Smooth muscle cell (in vitro differentiated cells): Measurements from ENCODE around the gene MALSU1. TPM values are rescaled to one million over a fixed set of nuclear protein-coding genes. Genes with fewer than 3 reads are reported as not detected.

Source experiments
- DNase-seq: peaks from one replicate; lab custom pipeline; 2025; ENCODE audit not compliant: unreplicated experiment; lab: John Stamatoyannopoulos, UW
- H2AFZ ChIP-seq: fragments of 200-600 bp; sonication (generic); 2 replicates; pipeline ENCODE4 v1.6.0; 2016; ENCODE audit warnings: antibody characterized with exemption, low read depth, mild to moderate bottlenecking
- H3F3A ChIP-seq: fragments of 200-600 bp; sonication (generic); 2 replicates; pipeline ENCODE4 v1.6.0; 2017; ENCODE audit warnings: antibody characterized with exemption, low read depth
- H3K27ac ChIP-seq: fragments of 200-600 bp; sonication (generic); 2 replicates; pipeline ENCODE4 v1.5.1; 2016; ENCODE audit warnings: low read depth, mild to moderate bottlenecking
- H3K27me3 ChIP-seq: fragments of 200-600 bp; sonication (generic); 2 replicates; pipeline ENCODE4 v1.6.1; 2016; ENCODE audit warnings: low read depth, mild to moderate bottlenecking
- H3K36me3 ChIP-seq: fragments of 200-600 bp; sonication (generic); 2 replicates; pipeline ENCODE4 v1.5.1; 2016; ENCODE audit warnings: low read depth
- H3K4me1 ChIP-seq: fragments of 200-600 bp; sonication (generic); 2 replicates; pipeline ENCODE4 v1.5.1; 2016; ENCODE audit warnings: low read depth
- H3K4me2 ChIP-seq: fragments of 200-600 bp; sonication (generic); 2 replicates; pipeline ENCODE4 v1.6.0; 2016; ENCODE audit warnings: mild to moderate bottlenecking
- H3K4me3 ChIP-seq: fragments of 200-600 bp; sonication (generic); 2 replicates; pipeline ENCODE4 v1.5.1; 2016; ENCODE audit warnings: mild to moderate bottlenecking
- H3K79me2 ChIP-seq: fragments of 200-600 bp; sonication (generic); 2 replicates; pipeline ENCODE4 v1.6.0; 2016; ENCODE audit warnings: low read depth, mild to moderate bottlenecking
- H3K9ac ChIP-seq: fragments of 200-600 bp; sonication (generic); 2 replicates; pipeline ENCODE4 v1.6.0; 2016; ENCODE audit warnings: low read depth
- H3K9me3 ChIP-seq: fragments of 200-600 bp; sonication (generic); replicated peaks from 2 replicates; pipeline ENCODE4 v1.5.1; 2016; ENCODE audit warnings: low read depth
- H4K20me1 ChIP-seq: fragments of 200-600 bp; sonication (generic); 2 replicates; pipeline ENCODE4 v1.6.0; 2016; ENCODE audit warnings: low read depth
- WGBS: methylation state at CpG from one replicate; pipeline ENCODE4 v1.1.7; 2016; ENCODE audit warnings: low lambda C conversion rate; 5-methylcytosine and 5-hydroxymethylcytosine counted together
- polyA plus RNA-seq: library from polyadenylated mRNA; unstranded; fragments of >200 nt; fragmentation: Nextera tagmentation; extraction: Ambion mirVana; gene quantifications from 2 replicates; pipeline ENCODE4 v1.2.1, GENCODE V29; 2016
- total RNA-seq: library from RNA; depleted of rRNA; stranded (reverse); fragments of >200 nt; gene quantifications from 2 replicates; pipeline ENCODE4 v1.2.3, GENCODE V29; 2014
- TF ChIP-seq, protein P1 (sequence below): fragments of 200-600 bp; sonication (generic); IDR thresholded peaks from 2 replicates; pipeline ENCODE4 v1.5.1; 2017; ENCODE audit warnings: borderline replicate concordance, mild to moderate bottlenecking, antibody characterized with exemption; ENCODE audit not compliant: insufficient read depth, poor library complexity, severe bottlenecking

Gene MALSU1
- 77.7 and 89.8 TPM in 2 replicates for total RNA-seq
- 107 and 110 TPM in 2 replicates for polyA plus RNA-seq

- 4% methylated on average over 59 of the region's 59 CpGs for WGBS
- peaks cover 50% of the 10 kb centered on the region for H3K79me2 ChIP-seq
- peaks cover 7% of the 10 kb centered on the region for H4K20me1 ChIP-seq
- TF ChIP-seq, protein P1, sequence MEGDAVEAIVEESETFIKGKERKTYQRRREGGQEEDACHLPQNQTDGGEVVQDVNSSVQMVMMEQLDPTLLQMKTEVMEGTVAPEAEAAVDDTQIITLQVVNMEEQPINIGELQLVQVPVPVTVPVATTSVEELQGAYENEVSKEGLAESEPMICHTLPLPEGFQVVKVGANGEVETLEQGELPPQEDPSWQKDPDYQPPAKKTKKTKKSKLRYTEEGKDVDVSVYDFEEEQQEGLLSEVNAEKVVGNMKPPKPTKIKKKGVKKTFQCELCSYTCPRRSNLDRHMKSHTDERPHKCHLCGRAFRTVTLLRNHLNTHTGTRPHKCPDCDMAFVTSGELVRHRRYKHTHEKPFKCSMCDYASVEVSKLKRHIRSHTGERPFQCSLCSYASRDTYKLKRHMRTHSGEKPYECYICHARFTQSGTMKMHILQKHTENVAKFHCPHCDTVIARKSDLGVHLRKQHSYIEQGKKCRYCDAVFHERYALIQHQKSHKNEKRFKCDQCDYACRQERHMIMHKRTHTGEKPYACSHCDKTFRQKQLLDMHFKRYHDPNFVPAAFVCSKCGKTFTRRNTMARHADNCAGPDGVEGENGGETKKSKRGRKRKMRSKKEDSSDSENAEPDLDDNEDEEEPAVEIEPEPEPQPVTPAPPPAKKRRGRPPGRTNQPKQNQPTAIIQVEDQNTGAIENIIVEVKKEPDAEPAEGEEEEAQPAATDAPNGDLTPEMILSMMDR, result no peak
- no peaks in the 10 kb centered on the region for H3K27me3 ChIP-seq
- peak within 1 kb of the TSS; percentile 94 for H3K9ac ChIP-seq
- DNase-seq, result peak; percentile 74
- peak within 1 kb of the TSS; percentile 99 for H3K4me3 ChIP-seq
- peak within 1 kb of the TSS; percentile 99 for H3K4me2 ChIP-seq
- H3K9me3 ChIP-seq, result no peaks in the 10 kb centered on the region
- H3K36me3 ChIP-seq, result no peaks in the 10 kb centered on the region
- H3F3A ChIP-seq, result peaks cover 5% of the 10 kb centered on the region
- peak within 1 kb of the TSS; percentile 83 for H3K27ac ChIP-seq
- peak within 1 kb of the TSS; percentile 100 for H2AFZ ChIP-seq
- peaks cover 12% of the 10 kb centered on the region for H3K4me1 ChIP-seq
Measured at GRCh38 chr7:23298885-23299769, at the start of gene MALSU1. Gene MALSU1, plus strand, starts transcription at chr7:23299339. Its CDS starts 14 bp downstream, at chr7:23299353.

DNA sequence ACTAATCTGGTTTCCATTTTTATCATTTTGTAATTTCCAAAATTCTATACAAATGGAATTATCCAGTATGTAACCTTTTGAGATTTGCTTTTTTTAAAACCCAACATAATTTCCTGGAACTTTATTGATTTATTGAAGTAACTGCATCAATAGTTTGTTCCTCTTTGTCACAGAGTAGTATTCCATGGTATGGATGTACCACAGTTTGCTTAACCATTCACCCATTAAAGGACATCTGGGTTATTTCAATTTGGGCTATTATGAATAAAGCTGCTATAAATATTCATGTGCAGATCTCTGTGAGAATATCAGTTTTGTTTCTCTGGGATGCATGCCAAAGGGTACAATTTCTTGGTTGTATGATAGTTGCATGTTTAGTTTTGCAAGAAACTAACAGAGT lies 49.7 kb upstream of the MALSU1 start:
- H3K4me3 ChIP-seq, result no peak overlapping the region
- no peaks in the 10 kb centered on the region for H3K36me3 ChIP-seq
- H3K9ac ChIP-seq, result no peak overlapping the region
- H4K20me1 ChIP-seq, result no peaks in the 10 kb centered on the region
- DNase-seq, result no peak
- H3F3A ChIP-seq, result peaks cover 9% of the 10 kb centered on the region
- TF ChIP-seq, protein P1, result no peak
- peaks cover 7% of the 10 kb centered on the region for H3K4me1 ChIP-seq
- no peaks in the 10 kb centered on the region for H3K79me2 ChIP-seq
- H3K27me3 ChIP-seq, result no peaks in the 10 kb centered on the region
- H2AFZ ChIP-seq, result no peak overlapping the region
- H3K9me3 ChIP-seq, result no peaks in the 10 kb centered on the region
- H3K4me2 ChIP-seq, result no peak overlapping the region
- H3K27ac ChIP-seq, result no peak overlapping the region

GRCh38 chr7:23254051-23254681 lies 45.0 kb upstream of the MALSU1 start:
- no peak for DNase-seq
- H3K4me2 ChIP-seq, result no peak overlapping the region
- TF ChIP-seq, protein P1, result no peak

More at GRCh38 chr7:23254051-23254681, 45.0 kb upstream of the MALSU1 start:
- no peaks in the 10 kb centered on the region for H3K79me2 ChIP-seq
- WGBS, result 82% methylated on average over 7 of the region's 7 CpGs
- no peak overlapping the region for H3K4me3 ChIP-seq
- no peak overlapping the region for H3K9ac ChIP-seq
- no peak overlapping the region for H3K27ac ChIP-seq
- no peaks in the 10 kb centered on the region for H3K27me3 ChIP-seq
- no peaks in the 10 kb centered on the region for H3K9me3 ChIP-seq
- H4K20me1 ChIP-seq, result no peaks in the 10 kb centered on the region
- no peak overlapping the region for H2AFZ ChIP-seq
- no peaks in the 10 kb centered on the region for H3K4me1 ChIP-seq
- no peaks in the 10 kb centered on the region for H3F3A ChIP-seq
- no peaks in the 10 kb centered on the region for H3K36me3 ChIP-seq
